ENCODE data around the gene ZMIZ2.
"Not testable (repeated sequence)": the region's sequence is repeated elsewhere in the genome, so short reads cannot be mapped to it uniquely, and the experiment has no call there.

The ZMIZ2 gene

GRCh38 chr7:44727158-44727936, 21.3 kb upstream of the ZMIZ2 start:
- no peak for DNase-seq
- in situ Hi-C loops (cut with MboI; ENCODE audit: low pct_unique_long_range_greater_than_20kb, low sequenced_read_pairs) = no loop called here

GRCh38 chr7:44727937-44728262, 20.7 kb upstream of the ZMIZ2 start:
- DNase-seq = no peak
- in situ Hi-C loops (cut with MboI; ENCODE audit: low pct_unique_long_range_greater_than_20kb, low sequenced_read_pairs) = no loop called here

GRCh38 chr7:44729949-44730590, 18.6 kb upstream of the ZMIZ2 start:
- in situ Hi-C loops (cut with MboI; ENCODE audit: low pct_unique_long_range_greater_than_20kb, low sequenced_read_pairs) = no loop called here
- DNase-seq = no peak

DNA sequence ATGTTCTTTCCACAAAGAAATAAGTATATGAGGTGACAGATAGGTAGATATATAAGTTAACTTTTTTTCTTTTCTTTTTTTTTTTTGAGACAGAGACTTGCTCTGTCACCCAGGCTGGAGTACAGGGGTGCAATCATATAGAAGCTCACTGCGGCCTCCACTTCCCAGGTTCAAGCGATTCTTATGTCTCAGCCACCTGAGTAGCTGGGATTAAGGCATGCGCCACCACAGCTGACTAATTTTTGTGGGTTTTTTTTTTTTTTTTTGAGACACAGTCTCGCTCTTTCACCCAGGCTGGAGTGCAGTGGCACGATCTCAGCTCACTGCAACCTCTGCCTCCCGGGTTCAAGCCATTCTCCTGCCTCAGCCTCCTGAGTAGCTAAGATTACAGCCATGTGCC, 15.7 kb upstream of the ZMIZ2 start:
- DNase-seq; in situ Hi-C loops (cut with MboI; ENCODE audit: low pct_unique_long_range_greater_than_20kb, low sequenced_read_pairs): not testable (repeated sequence)

DNA sequence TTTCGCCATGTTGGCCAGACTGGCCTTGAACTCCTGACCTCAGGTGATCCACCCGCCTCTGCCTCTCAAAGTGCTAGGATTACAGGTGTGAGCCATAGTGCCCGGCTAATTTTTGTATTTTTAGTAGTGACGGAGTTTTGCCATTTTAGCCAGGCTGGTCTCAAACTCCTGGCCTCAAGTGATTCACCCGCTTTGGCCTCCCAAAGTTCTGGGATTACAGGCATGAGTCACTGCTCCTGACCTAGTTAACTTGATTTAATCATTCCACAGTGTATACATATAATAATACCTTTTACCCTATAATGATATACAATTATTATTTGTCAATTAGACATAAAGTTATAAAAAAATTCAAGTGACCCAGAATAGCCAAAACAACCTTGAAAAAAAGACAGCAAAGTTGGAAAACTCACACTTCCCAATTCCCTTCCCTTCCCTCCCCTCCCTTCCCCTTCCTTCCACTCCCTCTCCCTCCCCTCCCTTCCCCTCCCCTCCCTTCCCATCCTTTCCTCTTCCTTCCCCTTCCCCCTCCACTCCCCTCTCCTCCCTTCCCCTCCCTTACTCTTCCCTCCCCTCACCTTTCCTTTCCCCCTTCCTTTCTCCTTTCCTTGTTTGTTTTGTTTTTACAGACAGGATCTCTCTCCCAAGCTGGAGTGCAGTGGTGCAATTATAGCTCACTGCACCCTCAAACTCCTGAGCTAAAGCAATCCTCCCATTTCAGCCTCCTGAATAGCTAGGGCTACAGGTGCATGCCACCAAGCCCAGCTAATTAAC, 14.8 kb upstream of the ZMIZ2 start:
- DNase-seq = no peak
- in situ Hi-C loops (cut with MboI; ENCODE audit: low pct_unique_long_range_greater_than_20kb, low sequenced_read_pairs) = no loop called here

- no peak for DNase-seq
- in situ Hi-C loops (cut with MboI; ENCODE audit: low pct_unique_long_range_greater_than_20kb, low sequenced_read_pairs) = no loop called here
These were observed 13.1 kb upstream of the ZMIZ2 start for GRCh38 chr7:44735403-44736165.

DNA sequence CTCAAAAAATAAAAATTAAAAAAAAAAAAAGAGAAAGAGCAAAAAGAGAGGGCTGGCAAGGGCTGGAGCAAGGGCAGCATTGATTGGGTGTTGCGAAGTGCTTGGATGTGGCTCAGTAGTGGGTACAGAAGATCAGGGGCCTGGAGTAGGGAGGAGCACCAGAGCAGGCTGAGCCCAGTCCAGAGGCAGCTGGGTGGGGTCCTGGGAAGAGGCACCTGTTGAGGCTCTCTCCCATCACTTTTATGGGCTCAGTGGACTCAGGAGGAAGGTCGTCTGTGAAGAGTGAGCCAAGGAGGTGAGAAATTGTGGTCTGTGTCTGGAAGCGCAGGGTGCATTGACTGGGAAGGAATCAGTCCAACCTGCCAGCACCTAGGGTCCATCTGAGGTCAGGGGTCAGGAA, 11.8 kb upstream of the ZMIZ2 start:
- no peak for DNase-seq
- in situ Hi-C loops (cut with MboI; ENCODE audit: low pct_unique_long_range_greater_than_20kb, low sequenced_read_pairs) = no loop called here

DNA sequence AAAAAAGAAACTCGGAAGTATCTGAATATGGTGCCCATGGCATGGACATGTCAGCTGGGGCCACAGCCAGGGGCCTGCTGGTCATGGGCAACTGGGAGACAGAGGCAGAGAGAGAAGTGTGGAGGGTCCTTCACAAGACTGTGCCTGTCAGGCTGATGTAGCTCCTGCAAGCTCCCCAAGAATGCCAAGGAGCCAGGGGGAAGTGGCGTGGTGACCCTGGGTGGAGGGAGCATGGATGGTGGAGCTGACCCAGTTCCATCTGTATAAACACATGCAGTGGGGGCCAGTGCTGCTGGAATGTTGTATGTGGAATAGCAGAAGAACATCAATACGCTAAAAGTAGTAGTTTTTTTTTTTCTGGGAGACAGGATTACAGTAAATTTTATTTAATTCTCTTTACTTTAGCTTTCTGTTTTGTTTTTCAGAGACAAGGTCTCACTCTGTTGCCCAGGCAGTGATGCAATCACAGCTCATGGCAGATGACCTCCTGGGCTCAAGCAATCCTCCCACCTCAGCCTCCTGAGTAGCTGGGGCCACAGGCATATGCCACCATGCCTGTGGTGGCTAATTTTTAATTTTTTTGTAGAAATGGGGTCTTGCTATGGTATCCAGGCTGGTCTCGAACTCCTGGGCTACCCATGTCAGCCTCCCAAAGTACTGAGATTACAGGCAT, 10.5 kb upstream of the ZMIZ2 start:
- in situ Hi-C loops (cut with MboI; ENCODE audit: low pct_unique_long_range_greater_than_20kb, low sequenced_read_pairs) = no loop called here
- DNase-seq = no peak

GRCh38 chr7:44738876-44739665, 9.6 kb upstream of the ZMIZ2 start:
- DNase-seq = no peak
- in situ Hi-C loops (cut with MboI; ENCODE audit: low pct_unique_long_range_greater_than_20kb, low sequenced_read_pairs) = no loop called here

DNA sequence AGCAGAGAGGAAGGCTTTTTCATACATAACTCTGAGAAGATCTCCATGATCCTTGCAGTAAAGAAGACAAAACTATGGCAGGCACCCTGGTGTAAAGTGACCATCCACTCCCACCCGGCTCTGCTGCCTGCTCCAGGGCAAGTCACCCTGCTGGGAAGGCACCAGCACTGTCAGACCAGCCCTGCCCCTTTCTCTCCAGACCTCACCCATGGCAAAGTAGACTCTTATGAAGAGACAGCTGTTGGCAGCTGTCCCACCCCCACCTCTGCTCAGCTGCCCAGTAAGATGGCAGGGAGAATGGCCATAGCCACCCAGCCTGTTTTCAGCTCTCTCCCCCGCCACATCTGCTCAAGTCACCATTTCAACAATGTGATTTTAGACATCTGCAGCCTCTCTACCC, 8.6 kb upstream of the ZMIZ2 start:
- DNase-seq = no peak
- in situ Hi-C loops (cut with MboI; ENCODE audit: low pct_unique_long_range_greater_than_20kb, low sequenced_read_pairs) = no loop called here

GRCh38 chr7:44743750-44744149, 4.9 kb upstream of the ZMIZ2 start:
- no peak for DNase-seq
- in situ Hi-C loops (cut with MboI; ENCODE audit: low pct_unique_long_range_greater_than_20kb, low sequenced_read_pairs) = no loop called here

DNA sequence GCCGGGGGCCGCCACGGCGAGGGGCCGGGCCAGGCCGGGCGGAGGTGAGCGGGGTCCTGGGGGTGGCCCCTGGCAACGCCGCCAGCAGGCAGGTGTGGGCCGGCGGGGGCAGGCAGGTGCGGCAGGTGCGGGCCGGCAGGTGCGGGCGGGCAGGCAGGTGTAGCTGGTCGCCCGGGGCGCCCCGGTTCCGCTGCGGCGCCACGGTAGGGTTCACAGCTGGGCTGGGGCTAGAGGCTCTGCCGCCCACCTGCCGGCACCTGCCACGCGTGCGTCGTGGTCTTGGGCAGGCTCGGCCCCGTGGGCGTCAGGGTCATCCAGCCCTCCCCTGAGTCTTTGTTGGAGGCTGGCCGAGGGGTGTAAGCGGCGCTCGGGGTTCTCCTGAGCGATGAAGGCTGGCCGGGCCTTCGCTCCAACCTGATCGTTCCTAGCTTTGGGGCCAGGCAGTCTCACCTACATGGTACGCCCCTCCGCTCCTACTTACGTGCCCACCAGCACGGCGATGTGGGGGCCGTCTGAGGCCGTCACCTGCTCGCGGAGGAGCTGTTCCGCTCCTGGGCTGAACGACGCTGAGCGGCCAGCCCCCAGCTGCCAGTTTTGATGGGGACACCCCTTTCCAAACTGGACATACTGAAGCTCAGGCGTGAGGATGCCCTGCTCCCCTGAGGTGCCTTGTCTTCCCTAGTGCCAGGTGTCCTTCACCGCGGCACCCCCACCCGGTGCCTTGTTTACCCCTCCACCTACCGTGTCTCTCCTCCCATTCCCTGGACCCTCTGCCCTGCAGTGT, 493 bp downstream of the ZMIZ2 start:
- in situ Hi-C loops (cut with MboI; ENCODE audit: low pct_unique_long_range_greater_than_20kb, low sequenced_read_pairs) = no loop called here
- DNase-seq = no peak

DNA sequence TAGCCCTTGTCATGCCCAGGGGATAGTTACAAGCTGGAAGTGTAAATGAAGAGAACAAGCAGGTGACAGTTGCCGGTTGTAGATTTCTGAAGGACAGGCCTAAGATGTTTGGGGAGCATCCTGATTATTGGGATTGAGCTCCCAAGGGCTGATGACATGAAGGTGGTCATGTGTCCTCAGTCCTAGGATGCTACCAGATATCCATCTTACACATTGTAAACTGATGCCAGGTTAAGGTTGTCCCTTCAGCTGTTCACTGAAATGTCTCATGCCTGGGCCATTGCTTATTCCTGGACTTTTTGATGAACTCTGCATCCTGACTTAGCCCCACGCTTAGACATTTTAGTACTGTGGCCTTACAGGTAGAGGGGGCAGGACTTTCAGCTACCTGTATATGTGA, 1.3 kb downstream of the ZMIZ2 start:
- no peak for DNase-seq
- in situ Hi-C loops (cut with MboI; ENCODE audit: low pct_unique_long_range_greater_than_20kb, low sequenced_read_pairs) = no loop called here

- in situ Hi-C loops (cut with MboI; ENCODE audit: low pct_unique_long_range_greater_than_20kb, low sequenced_read_pairs) = no loop called here
- DNase-seq = no peak
These were observed 1.8 kb downstream of the ZMIZ2 start for GRCh38 chr7:44750424-44750823.

GRCh38 chr7:44750921-44751571, 2.4 kb downstream of the ZMIZ2 start:
- in situ Hi-C loops (cut with MboI; ENCODE audit: low pct_unique_long_range_greater_than_20kb, low sequenced_read_pairs) = no loop called here

DNA sequence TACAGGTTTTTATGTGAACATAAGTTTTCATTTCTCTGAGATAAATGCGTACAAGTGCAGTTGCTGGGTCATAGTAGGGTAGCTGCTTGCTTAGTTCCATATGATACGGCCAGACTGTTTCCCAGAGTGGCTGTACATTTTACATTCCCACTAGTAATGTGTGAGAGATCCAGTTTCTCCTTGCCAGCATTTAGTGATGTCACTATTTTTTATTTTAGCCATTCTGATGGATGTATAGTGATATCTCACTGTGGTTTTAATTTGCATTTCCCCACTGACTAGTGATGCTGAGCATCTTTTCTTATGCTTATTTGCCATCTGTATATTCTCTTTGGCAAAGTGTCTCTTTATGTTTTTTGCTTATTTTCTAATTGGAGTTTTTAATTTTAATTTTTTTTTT, 4.2 kb downstream of the ZMIZ2 start:
- in situ Hi-C loops (cut with MboI; ENCODE audit: low pct_unique_long_range_greater_than_20kb, low sequenced_read_pairs) = no loop called here

More at GRCh38 chr7:44750921-44751571, 2.4 kb downstream of the ZMIZ2 start:
- DNase-seq = peak; percentile 40

More for the DNA sequence above, 4.2 kb downstream of the ZMIZ2 start:
- no peak for DNase-seq

Data from KBM-7 (cell line).